Activated naive CD8-positive, alpha-beta T cell treated with anti-CD3 and anti-CD28 coated beads for 36 hours (primary cell): ENCODE measurements around the gene GCNT4. TPM values are rescaled to one million over a fixed set of nuclear protein-coding genes. Genes with fewer than 3 reads are reported as not detected.

Source experiments
- DNase-seq: peaks from one replicate; pipeline ENCODE4 v3.0.0; 2021
- H3K27ac Mint-ChIP-seq: one replicate; pipeline ENCODE4 v1.8.0; 2022; ENCODE audit warnings: mild to moderate bottlenecking, moderate library complexity, mixed read lengths
- H3K27me3 Mint-ChIP-seq: one replicate; pipeline ENCODE4 v1.8.0; 2022; ENCODE audit warnings: mild to moderate bottlenecking, mixed read lengths
- H3K36me3 Mint-ChIP-seq: one replicate; pipeline ENCODE4 v1.8.0; 2021; ENCODE audit warnings: mild to moderate bottlenecking, mixed read lengths
- H3K4me1 Mint-ChIP-seq: one replicate; pipeline ENCODE4 v1.8.0; 2021; ENCODE audit warnings: mixed read lengths
- H3K4me3 Mint-ChIP-seq: one replicate; pipeline ENCODE4 v1.8.0; 2022; ENCODE audit warnings: mild to moderate bottlenecking, moderate library complexity, mixed read lengths
- H3K9me3 Mint-ChIP-seq: one replicate; pipeline ENCODE4 v1.8.0; 2022; ENCODE audit warnings: mixed read lengths
- total RNA-seq, 2 experiments: library from RNA; stranded (reverse); gene quantifications; one replicate each; pipeline ENCODE4 v1.2.3, GENCODE V29; 2021

GCNT4 gene
- total RNA-seq, 2 experiments from 2014 or later, result 1.6 to 1.7 TPM

DNA sequence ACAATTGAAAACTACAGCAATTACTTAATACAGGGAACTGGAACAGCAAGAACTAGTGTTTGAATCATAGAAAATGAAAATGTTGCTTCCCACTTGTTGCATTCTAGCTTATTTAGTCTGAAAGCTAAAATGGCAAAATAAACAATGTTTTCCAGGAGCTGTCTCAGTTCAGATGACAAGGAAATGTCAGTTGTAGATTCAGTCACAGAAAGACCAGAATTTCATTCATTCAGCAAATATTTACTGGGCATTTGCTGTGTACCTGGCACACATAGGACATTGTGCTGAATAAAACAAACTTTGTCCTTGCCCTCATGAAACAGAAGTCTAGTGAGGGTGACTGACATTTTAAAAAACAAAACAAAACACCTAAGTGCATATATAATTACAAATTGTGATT, 41.5 kb downstream of the GCNT4 start:
- Mint-ChIP-seq H3K27me3 (no peaks in the 10 kb centered on the region), H3K36me3 (peaks cover 2% of the 10 kb centered on the region), H3K4me3 (no peak overlapping the region), H3K9me3 (peaks cover 5% of the 10 kb centered on the region), H3K27ac (no peak overlapping the region), H3K4me1 (peaks cover 8% of the 10 kb centered on the region)
- no peak for DNase-seq

DNA sequence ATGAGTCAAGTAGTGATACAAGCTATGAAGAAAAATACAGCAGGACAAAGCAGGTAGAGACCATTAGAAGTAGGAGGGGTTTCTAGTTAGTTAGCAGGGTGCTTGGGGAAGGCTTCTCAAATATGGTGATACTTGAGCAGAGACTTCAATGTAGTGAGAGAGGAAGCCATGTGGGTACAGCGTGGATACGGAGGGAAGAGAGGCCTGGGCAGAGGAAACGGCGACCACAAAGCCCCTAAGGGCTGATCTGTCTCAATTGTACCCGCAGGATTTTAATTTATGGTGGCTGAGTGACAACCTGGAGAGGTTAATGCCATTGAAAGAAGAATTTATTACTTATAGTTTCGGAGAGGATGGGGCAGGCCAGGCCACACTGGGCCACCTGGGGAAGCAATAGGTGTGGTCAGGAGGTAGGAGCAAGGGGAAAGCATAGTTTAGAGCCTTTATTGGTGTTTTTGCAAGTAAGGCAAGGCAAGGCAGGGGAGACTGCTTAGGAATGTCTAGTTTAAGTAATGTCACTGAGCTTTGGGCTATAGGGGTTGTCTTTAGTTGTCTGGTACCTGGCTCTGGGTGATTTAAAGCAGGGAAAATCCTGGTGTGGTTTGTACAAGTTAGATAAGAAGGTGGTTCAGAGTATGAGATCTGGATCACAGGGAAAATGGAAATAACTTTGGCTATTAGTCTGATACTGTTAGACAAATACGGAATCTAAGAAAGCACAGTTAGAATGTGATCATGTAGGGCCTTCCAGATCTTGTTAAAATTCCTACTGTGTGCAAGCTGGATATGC, 42.6 kb downstream of the GCNT4 start:
- H3K27me3 Mint-ChIP-seq, result no peaks in the 10 kb centered on the region
- H3K4me1 Mint-ChIP-seq, result peaks cover 8% of the 10 kb centered on the region
- H3K36me3 Mint-ChIP-seq, result peaks cover 5% of the 10 kb centered on the region
- H3K27ac Mint-ChIP-seq, result peak overlapping the region; percentile 7
- H3K9me3 Mint-ChIP-seq, result peaks cover 10% of the 10 kb centered on the region
- H3K4me3 Mint-ChIP-seq, result no peak overlapping the region
- no peak for DNase-seq

DNA sequence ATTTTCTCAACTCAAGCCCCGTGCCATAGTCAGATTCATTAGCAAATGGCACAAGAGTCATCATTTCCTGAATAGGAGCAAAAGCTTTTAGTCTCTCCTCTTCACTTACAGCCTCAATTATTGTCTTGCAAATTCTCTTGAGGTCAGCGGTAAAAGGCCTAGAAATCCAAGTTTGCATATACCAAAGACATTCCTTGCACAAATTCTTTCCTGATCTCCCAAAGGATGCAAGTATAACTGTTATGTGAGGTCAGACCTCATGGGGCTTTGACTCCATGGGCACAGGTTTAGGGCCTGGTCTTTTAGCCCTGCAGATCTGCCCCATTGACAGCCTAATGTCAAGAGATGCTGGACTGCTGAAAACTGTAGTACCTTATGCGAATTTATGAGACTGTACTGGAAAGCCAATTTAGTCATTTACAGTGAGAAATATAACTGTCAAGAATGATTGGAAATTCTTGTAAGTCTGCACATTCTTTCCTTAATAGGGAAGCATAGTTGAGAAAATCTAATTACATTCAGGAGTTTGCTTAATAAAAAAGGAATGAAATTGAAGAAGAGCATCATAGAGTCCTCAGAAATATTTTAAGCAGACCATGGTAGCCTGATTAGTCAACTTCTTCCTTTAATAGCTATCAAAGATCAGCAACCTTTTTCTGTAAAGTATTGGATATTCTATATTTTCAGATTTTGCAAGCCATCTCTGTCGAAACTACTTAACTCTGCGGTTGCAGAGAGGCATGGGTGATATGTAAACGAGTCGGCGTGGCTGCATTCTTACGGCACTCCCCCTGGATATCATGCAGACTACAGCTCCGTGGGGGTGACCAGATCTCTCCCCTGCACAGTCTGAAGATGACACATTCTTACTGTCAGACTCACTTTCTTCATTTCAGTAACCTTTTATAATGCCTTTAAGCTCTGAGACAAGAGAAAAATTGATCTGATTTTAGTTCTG, 45.2 kb downstream of the GCNT4 start:
- Mint-ChIP-seq H3K4me3 (no peak overlapping the region), H3K9me3 (peaks cover 13% of the 10 kb centered on the region), H3K4me1 (peaks cover 8% of the 10 kb centered on the region), H3K36me3 (peaks cover 8% of the 10 kb centered on the region), H3K27ac (no peak overlapping the region), H3K27me3 (no peaks in the 10 kb centered on the region)
- DNase-seq, result no peak

DNA sequence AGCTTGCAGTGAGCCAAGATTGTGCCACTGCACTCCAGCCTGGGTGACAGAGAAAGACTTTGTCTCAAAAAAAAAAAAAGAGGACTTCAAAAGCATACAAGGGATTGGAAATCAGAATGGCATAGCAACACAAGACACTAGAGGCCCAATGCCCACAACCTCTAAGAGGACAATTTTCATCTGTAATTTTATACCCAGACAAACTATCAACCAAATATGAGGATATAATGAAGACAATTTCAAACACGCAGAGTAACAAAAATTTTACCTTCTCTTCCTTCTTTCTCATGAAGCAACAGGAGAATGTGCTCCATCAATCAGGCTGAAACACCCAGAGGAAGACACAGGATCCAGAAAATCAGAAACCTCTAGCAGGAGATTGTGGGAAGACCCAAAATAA, 46.8 kb downstream of the GCNT4 start:
- no peaks in the 10 kb centered on the region for H3K27me3 Mint-ChIP-seq

More for the DNA sequence above, 46.8 kb downstream of the GCNT4 start:
- Mint-ChIP-seq H3K9me3 (peaks cover 13% of the 10 kb centered on the region), H3K4me1 (peaks cover 8% of the 10 kb centered on the region), H3K27ac (no peak overlapping the region), H3K36me3 (peaks cover 8% of the 10 kb centered on the region), H3K4me3 (no peak overlapping the region)
- no peak for DNase-seq

Other genes with a start within 250 kb of the GCNT4 start
- 10 to 100 TPM; 12.0 to 12.2 TPM for gene FAM169A, start 186.2 kb downstream of the GCNT4 start, total RNA-seq
- under 1 TPM; 0.76 to 0.99 TPM for gene ANKRD31, start 184.3 kb upstream of the GCNT4 start, total RNA-seq